Activated CD4-positive, alpha-beta memory T cell treated with anti-CD3 and anti-CD28 coated beads for 36 hours (primary cell): ENCODE measurements around the gene FAM117A. TPM values are rescaled to one million over a fixed set of nuclear protein-coding genes. Genes with fewer than 3 reads are reported as not detected.

Experiments
- CTCF ChIA-PET: fragments of 350-600 bp; sonication (Branson Sonifier 250); formaldehyde crosslinking; loops from one replicate; lab custom pipeline; 2021; ENCODE audit warnings: antibody characterized with exemption, inconsistent platforms; lab: Charles Lee
- POLR2A ChIA-PET: fragments of 350-600 bp; sonication (Branson Sonifier 250); formaldehyde crosslinking; loops from one replicate; lab custom pipeline; 2021; ENCODE audit warnings: antibody characterized with exemption; lab: Charles Lee
- DNase-seq: peaks from one replicate; pipeline ENCODE4 v3.0.0-alpha.2; 2020
- H3K27ac Mint-ChIP-seq: one replicate; pipeline ENCODE4 v1.8.0; 2021; ENCODE audit warnings: mixed read lengths
- H3K27me3 Mint-ChIP-seq: one replicate; pipeline ENCODE4 v1.8.0; 2021; ENCODE audit warnings: mixed read lengths
- H3K36me3 Mint-ChIP-seq: one replicate; pipeline ENCODE4 v1.8.0; 2021; ENCODE audit warnings: mixed read lengths
- H3K4me1 Mint-ChIP-seq: one replicate; pipeline ENCODE4 v1.8.0; 2021; ENCODE audit warnings: low read depth, mixed read lengths
- H3K4me3 Mint-ChIP-seq: one replicate; pipeline ENCODE4 v1.8.0; 2021; ENCODE audit warnings: mild to moderate bottlenecking, mixed read lengths
- H3K9me3 Mint-ChIP-seq: one replicate; pipeline ENCODE4 v1.8.0; 2021; ENCODE audit warnings: mixed read lengths
- intact Hi-C: fragments of 100-400 bp; cut with micrococcal nuclease; formaldehyde crosslinking; loops from one replicate; pipeline ENCODE4 v1.15.1; 2023
- total RNA-seq, 2 experiments: library from RNA; stranded (reverse); gene quantifications; one replicate each; pipeline ENCODE4 v1.2.3, GENCODE V29; 2021

FAM117A gene, protein sequence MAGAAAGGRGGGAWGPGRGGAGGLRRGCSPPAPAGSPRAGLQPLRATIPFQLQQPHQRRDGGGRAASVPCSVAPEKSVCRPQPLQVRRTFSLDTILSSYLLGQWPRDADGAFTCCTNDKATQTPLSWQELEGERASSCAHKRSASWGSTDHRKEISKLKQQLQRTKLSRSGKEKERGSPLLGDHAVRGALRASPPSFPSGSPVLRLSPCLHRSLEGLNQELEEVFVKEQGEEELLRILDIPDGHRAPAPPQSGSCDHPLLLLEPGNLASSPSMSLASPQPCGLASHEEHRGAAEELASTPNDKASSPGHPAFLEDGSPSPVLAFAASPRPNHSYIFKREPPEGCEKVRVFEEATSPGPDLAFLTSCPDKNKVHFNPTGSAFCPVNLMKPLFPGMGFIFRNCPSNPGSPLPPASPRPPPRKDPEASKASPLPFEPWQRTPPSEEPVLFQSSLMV
- 10 to 100 TPM; 20.9 to 21.6 TPM for total RNA-seq

DNA sequence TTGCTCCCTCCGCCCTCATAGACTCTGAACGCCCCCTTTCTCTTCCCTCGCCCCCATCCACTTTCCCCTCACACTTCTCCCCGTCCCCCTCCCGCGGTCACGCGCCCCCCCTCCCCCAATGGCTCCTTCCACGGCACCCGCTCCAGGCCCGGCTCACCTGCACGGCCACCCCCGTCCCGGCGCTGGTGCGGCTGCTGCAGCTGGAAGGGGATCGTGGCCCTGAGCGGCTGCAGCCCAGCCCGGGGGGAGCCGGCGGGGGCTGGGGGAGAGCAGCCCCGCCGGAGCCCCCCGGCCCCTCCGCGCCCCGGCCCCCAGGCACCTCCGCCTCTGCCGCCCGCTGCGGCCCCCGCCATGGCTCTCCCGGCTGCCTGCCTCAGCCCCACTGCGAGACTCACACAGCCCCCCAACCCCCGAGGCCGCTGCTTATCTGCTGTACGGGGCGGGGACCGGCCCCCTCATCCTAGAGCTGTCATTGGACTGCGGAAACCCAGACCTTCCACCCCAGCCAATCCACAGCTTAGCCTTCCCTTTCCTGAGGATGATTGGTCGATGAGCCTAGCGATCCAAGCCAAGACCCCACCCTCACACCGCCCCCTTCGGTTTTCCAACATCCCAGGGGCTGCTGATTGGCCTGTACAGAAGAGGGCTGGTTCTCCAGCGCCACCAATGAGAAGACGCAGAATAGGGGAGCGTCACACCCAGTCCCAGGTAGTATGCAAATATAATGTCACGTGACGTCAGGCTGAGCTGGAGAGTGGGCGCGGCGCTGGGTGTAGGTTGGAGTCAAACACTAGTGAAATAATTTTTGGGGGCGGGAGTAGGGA is at the start of gene FAM117A:
TSS of gene FAM117A (minus strand) at position 397 of the 824 bp plus-strand sequence. CDS start at position 353, 44 bp downstream.
- no peaks in the 10 kb centered on the region for H3K27me3 Mint-ChIP-seq
- H3K9me3 Mint-ChIP-seq, result no peaks in the 10 kb centered on the region
- H3K4me1 Mint-ChIP-seq, result peaks cover 54% of the 10 kb centered on the region
- intact Hi-C loops, result loop anchor here (1.0 to 5.0 kb wide), 7 partner anchors 16 to 192 kb away; partner anchors contain the start of gene SPOP
- DNase-seq, result peak; percentile 99
- no peaks in the 10 kb centered on the region for H3K36me3 Mint-ChIP-seq
- H3K27ac Mint-ChIP-seq, result peak within 1 kb of the TSS; percentile 81
- peak within 1 kb of the TSS; percentile 90 for H3K4me3 Mint-ChIP-seq
- POLR2A ChIA-PET, result interaction anchor here (0.6 to 6.7 kb wide), 14 partner anchors 10 to 206 kb away, joined by 3 to 69 read pairs (median 4); partner anchors contain the start of genes KAT7, SLC35B1 and SPOP
- CTCF ChIA-PET, result interaction anchor here (0.6 to 5.4 kb wide), 10 partner anchors 9 to 233 kb away, joined by 3 to 47 read pairs (median 4); partner anchors contain the start of gene SLC35B1

DNA sequence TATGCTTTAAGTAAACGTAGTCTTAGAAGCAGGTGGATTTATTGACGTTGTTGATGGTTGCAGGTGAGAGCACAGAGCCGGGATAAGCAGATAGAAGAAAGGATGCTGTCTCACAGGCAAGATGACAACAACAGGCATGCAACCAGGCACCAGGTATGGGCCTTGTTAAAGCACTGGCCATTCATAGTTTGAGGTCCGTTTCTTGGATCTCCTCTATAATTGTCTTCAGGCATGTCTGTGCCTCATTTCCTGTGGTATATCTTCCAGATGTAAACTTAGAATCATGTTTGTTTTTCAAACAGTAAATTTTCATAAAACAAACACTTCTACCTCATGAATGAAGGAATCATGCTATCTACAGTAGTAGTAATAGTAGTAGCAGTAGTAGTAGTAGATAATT is 45.1 kb upstream of the FAM117A start:
- H3K4me1 Mint-ChIP-seq, result peaks cover 16% of the 10 kb centered on the region
- no peak overlapping the region for H3K4me3 Mint-ChIP-seq
- intact Hi-C loops, result no loop called here
- no peak overlapping the region for H3K27ac Mint-ChIP-seq
- ChIA-PET CTCF (interaction anchor here (0.9 kb wide), 1 partner anchor 9 kb away, joined by 3 read pairs; no protein-coding TSS in a partner anchor), POLR2A (no interaction called here)
- no peak for DNase-seq
- no peaks in the 10 kb centered on the region for H3K27me3 Mint-ChIP-seq
- no peaks in the 10 kb centered on the region for H3K9me3 Mint-ChIP-seq
- H3K36me3 Mint-ChIP-seq, result peaks cover 38% of the 10 kb centered on the region

DNA sequence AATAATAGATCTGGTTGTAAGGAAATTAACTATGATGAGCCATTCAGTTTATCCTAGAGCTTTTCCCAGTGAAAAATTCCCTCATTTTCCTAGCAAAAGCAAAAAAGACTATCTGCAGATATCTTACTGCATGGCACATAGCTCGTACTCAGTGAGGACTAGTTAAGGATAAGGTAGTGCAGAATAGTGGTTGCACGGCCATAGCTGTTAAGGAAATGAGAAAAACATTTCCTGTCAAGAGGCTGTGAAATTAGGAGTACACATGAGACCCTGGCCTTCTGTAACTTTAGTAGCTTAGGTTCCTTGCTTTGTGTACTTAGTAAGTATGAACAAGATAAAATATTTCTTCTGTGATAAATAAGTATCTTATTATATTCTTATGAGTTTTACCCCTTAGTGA is 34.8 kb upstream of the FAM117A start:
- peaks cover 35% of the 10 kb centered on the region for H3K36me3 Mint-ChIP-seq
- H3K27ac Mint-ChIP-seq, result no peak overlapping the region
- intact Hi-C loops, result no loop called here
- H3K4me1 Mint-ChIP-seq, result peaks cover 41% of the 10 kb centered on the region
- no peak overlapping the region for H3K4me3 Mint-ChIP-seq
- CTCF ChIA-PET, result interaction anchor here (1.0 to 2.1 kb wide), 5 partner anchors 13 to 257 kb away, joined by 3 to 6 read pairs (median 3); partner anchors contain the start of gene ITGA3
- no peaks in the 10 kb centered on the region for H3K27me3 Mint-ChIP-seq
- POLR2A ChIA-PET, result interaction anchor here (1.3 kb wide), 1 partner anchor 9 kb away, joined by 3 read pairs; no protein-coding TSS in a partner anchor
- no peak for DNase-seq
- H3K9me3 Mint-ChIP-seq, result no peaks in the 10 kb centered on the region

DNA sequence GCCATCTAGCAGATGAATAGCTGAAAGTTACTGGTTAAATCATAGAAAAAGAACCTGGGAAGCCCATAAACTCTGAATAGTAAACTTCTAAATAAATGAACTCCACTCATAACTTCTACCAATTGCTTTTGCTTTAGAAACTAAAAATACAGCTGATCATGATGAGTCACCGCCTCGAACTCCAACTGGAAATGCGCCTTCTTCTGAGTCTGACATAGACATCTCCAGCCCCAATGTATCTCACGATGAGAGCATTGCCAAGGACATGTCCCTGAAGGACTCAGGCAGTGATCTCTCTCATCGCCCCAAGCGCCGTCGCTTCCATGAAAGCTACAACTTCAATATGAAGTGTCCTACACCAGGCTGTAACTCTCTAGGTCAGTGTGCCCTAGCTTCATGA is 34.3 kb upstream of the FAM117A start:
- CTCF ChIA-PET, result interaction anchor here (1.1 to 2.1 kb wide), 4 partner anchors 13 to 258 kb away, joined by 3 to 6 read pairs (median 4); partner anchors contain the start of gene ITGA3
- Mint-ChIP-seq H3K4me1 (peaks cover 43% of the 10 kb centered on the region), H3K27ac (no peak overlapping the region), H3K36me3 (peaks cover 36% of the 10 kb centered on the region), H3K4me3 (no peak overlapping the region), H3K9me3 (no peaks in the 10 kb centered on the region), H3K27me3 (no peaks in the 10 kb centered on the region)
- POLR2A ChIA-PET, result interaction anchor here (1.3 kb wide), 1 partner anchor 8 kb away, joined by 3 read pairs; no protein-coding TSS in a partner anchor
- no peak for DNase-seq
- intact Hi-C loops, result no loop called here

DNA sequence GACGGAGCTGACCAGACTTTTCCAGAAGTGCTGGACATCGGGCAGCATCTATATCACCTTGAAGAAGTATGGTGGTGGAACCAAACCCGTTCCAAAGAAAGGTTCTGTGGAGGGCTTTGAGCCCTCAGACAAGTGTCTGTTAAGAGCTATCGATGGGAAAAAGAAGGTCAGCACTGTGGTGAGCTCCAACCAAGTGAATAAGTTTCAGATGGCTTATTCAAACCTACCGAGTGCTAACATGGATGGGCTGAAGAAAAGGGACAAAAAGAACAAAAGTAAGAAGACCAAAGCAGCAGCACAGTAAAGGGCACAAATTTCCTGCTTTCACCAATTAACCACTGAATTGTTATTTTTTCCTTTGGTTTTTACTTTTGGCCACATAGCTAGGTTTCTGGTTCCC is 31.4 kb upstream of the FAM117A start:
- intact Hi-C loops, result no loop called here
- Mint-ChIP-seq H3K36me3 (peaks cover 52% of the 10 kb centered on the region), H3K9me3 (no peaks in the 10 kb centered on the region), H3K4me1 (peaks cover 64% of the 10 kb centered on the region), H3K27me3 (no peaks in the 10 kb centered on the region), H3K27ac (peak overlapping the region; percentile 59), H3K4me3 (no peak overlapping the region)
- DNase-seq, result no peak
- ChIA-PET CTCF (interaction anchor here (0.6 to 1.5 kb wide), 2 partner anchors 41 to 292 kb away, joined by 3 read pairs; no protein-coding TSS in a partner anchor), POLR2A (interaction anchor here (1.5 kb wide), 1 partner anchor 80 kb away, joined by 3 read pairs; no protein-coding TSS in a partner anchor)

DNA sequence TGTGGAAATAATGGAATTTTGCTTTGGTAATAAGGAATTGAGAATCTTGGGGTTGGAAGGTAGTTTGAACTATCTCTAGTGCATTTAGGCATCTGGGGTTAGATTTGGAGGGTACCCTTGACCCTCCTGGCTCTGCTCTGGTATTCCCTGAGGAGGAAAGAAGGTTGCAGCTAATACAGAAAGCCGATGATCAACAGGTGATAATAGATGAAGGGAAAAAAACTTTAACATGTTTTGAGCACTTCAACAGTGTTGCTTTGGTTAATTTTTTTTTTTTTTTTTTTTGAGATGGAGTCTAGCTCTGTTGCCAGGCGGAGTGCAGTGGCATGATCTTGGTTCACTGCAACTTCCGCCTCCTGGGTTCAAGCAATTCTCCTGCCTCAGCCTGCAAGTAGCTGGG is 29.4 kb upstream of the FAM117A start:
- intact Hi-C loops, result no loop called here
- Mint-ChIP-seq H3K4me1 (peaks cover 69% of the 10 kb centered on the region), H3K27me3 (no peaks in the 10 kb centered on the region), H3K36me3 (peaks cover 53% of the 10 kb centered on the region), H3K27ac (no peak overlapping the region), H3K4me3 (no peak overlapping the region), H3K9me3 (no peaks in the 10 kb centered on the region)
- POLR2A ChIA-PET, result no interaction called here
- DNase-seq, result no peak
- CTCF ChIA-PET, result interaction anchor here (1.7 kb wide), 1 partner anchor 85 kb away, joined by 4 read pairs; the partner anchor contains the start of gene SLC35B1

DNA sequence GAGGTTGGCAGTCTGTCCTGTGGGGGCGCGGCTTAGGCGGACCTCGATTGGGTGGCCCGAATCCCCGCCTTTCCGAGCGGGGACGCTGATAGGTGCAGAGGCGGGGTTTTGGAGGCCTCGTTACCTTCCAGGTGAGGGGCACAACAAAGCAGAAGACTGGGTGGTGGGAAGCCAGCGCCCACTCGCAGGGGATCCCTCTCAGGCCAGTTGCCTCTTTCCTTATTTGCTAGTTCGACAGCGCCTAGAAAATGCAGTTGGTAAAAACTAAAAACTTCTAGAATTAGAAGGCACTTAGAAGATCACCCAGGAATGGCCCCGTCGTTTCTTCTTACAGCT is 25.3 kb upstream of the FAM117A start:
- POLR2A ChIA-PET, result interaction anchor here (0.7 to 2.7 kb wide), 6 partner anchors 25 to 93 kb away, joined by 3 to 17 read pairs (median 6); partner anchors contain the start of genes FAM117A and SLC35B1
- peaks cover 56% of the 10 kb centered on the region for H3K4me1 Mint-ChIP-seq
- no peaks in the 10 kb centered on the region for H3K9me3 Mint-ChIP-seq
- peaks cover 33% of the 10 kb centered on the region for H3K36me3 Mint-ChIP-seq
- H3K27ac Mint-ChIP-seq, result peak overlapping the region; percentile 95
- H3K4me3 Mint-ChIP-seq, result peak overlapping the region; percentile 91
- no peak for DNase-seq
- CTCF ChIA-PET, result interaction anchor here (2.6 kb wide), 1 partner anchor 80 kb away, joined by 28 read pairs; the partner anchor contains the start of gene SLC35B1
- H3K27me3 Mint-ChIP-seq, result no peaks in the 10 kb centered on the region
- intact Hi-C loops, result loop anchor here (1.0 to 10.0 kb wide), 4 partner anchors 25 to 374 kb away; partner anchors contain the start of genes FAM117A, PHB1 and SPOP

DNA sequence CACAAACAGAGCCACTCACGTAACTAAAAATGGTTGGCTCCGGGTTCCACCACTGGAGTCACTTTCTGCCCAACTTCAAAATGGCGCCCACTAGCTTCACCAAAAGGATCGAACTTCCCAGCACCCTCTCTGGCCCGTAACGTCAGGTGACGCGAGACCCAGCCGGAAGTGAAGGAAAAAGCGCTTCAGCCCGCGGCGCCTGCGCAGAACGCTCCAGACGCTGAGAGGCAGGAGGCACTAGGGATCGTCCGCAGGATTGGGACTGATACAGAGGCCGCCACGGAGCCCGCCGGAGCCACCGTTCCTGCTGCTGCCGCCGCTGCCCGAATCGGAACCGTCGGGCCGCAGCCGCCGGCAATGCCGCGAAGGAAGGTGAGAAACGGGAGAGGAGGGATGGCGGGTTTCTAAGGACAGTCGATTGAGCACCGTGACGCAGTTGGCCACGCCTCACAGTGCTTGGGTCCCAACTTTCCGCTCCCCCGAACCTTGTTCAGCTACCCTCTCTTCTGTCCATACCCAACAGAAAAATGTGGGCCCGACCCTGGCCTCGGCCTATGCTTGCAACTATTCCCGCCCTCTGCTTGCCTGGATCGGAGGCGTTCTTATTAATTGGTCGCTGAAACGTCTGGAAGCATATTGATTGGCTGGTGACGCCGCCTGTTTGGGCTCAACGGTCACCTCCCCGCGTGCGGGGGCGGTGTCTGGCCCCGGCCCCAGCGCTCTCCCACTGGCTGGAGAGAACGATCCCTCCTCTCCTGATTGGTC is 24.7 kb upstream of the FAM117A start, which contains the start of gene KAT7:
TSS of gene KAT7 (plus strand) at position 204 of the 765 bp plus-strand sequence. CDS start at position 358, 154 bp downstream.
- intact Hi-C loops, result loop anchor here (1.0 to 10.0 kb wide), 8 partner anchors 24 to 374 kb away; partner anchors contain the start of genes FAM117A, PHB1 and SPOP
- Mint-ChIP-seq H3K36me3 (peaks cover 33% of the 10 kb centered on the region), H3K9me3 (no peaks in the 10 kb centered on the region), H3K27me3 (no peaks in the 10 kb centered on the region), H3K4me1 (peaks cover 51% of the 10 kb centered on the region), H3K27ac (peak within 1 kb of the TSS; percentile 95), H3K4me3 (peak within 1 kb of the TSS; percentile 91)
- DNase-seq, result peak; percentile 99
- CTCF ChIA-PET, result interaction anchor here (1.1 to 2.6 kb wide), 5 partner anchors 45 to 208 kb away, joined by 3 to 28 read pairs (median 4); partner anchors contain the start of gene SLC35B1
- POLR2A ChIA-PET, result interaction anchor here (0.5 to 2.7 kb wide), 16 partner anchors 12 to 173 kb away, joined by 3 to 17 read pairs (median 4); partner anchors contain the start of genes FAM117A and SLC35B1

DNA sequence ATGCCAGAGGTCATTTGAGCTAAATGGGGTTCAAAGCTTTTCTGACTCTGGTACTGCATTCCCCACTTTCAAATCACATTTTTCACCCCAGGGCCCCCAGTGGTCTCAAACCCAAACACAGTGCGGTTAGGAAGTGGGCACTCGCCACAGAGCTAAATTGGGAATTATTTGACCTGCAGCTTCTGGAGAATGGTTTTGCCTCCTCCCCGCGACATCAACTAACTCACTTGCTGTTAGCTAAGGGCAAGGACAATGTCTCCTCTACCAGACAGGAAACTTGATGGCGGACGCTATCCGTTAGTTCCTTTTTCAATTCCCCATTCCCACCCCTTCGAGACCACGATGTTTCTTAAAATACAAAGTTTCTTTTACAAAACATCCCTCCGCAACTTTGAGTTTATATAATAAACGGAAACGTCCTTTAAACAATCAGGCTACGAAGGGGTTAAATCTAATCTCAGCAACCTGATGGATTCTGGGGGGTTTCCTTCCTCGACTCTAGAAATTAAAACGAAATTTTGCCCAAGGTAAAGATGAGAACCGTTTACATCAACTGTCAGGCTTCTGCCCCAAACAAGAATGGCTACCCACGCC is 24.1 kb upstream of the FAM117A start:
- Mint-ChIP-seq H3K36me3 (peaks cover 30% of the 10 kb centered on the region), H3K4me3 (peak overlapping the region; percentile 91), H3K27me3 (no peaks in the 10 kb centered on the region), H3K9me3 (no peaks in the 10 kb centered on the region), H3K27ac (peak overlapping the region; percentile 95), H3K4me1 (peaks cover 48% of the 10 kb centered on the region)
- POLR2A ChIA-PET, result interaction anchor here (0.5 to 2.7 kb wide), 16 partner anchors 11 to 174 kb away, joined by 3 to 17 read pairs (median 4); partner anchors contain the start of genes FAM117A and SLC35B1
- DNase-seq, result peak; percentile 31
- CTCF ChIA-PET, result interaction anchor here (1.0 to 2.6 kb wide), 7 partner anchors 44 to 218 kb away, joined by 3 to 28 read pairs (median 4); partner anchors contain the start of gene SLC35B1
- intact Hi-C loops, result loop anchor here (1.0 to 10.0 kb wide), 6 partner anchors 49 to 373 kb away; partner anchors contain the start of gene PHB1

DNA sequence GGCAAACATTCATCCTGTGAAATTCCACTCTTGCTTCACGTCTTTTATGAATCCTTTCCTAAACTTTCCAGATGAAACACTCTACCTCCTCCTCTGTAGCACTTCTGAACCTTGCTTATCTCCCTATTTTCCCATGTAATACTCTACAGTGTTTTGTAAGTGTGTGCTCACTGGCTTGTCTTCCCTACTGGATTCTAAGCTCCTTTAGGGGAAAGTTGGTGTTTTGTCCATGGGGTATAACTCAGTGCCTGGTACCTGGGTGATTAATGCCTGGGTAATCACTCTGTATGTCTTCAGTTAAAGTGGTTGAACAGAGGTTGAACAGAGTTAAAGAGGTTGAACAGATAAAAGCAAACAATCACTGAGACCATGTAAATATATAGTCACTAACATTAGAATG is 20.7 kb upstream of the FAM117A start:
- DNase-seq, result no peak
- Mint-ChIP-seq H3K9me3 (no peaks in the 10 kb centered on the region), H3K27me3 (no peaks in the 10 kb centered on the region), H3K4me3 (no peak overlapping the region), H3K36me3 (peaks cover 7% of the 10 kb centered on the region), H3K27ac (no peak overlapping the region), H3K4me1 (peaks cover 20% of the 10 kb centered on the region)
- CTCF ChIA-PET, result interaction anchor here (1.9 kb wide), 1 partner anchor 89 kb away, joined by 10 read pairs; no protein-coding TSS in a partner anchor
- POLR2A ChIA-PET, result no interaction called here
- intact Hi-C loops, result loop anchor here (10.0 kb wide), 1 partner anchor 370 kb away; the partner anchor contains the start of gene PHB1
